ENCODE results near the gene RENBP. TPM values are rescaled to one million over a fixed set of nuclear protein-coding genes. Genes with fewer than 3 reads are reported as not detected.

Gene RENBP
- total RNA-seq, 1 donor, result 37.7 TPM

- no peak for DNase-seq (ENCODE audit: low read depth in 2 of 3, low spot score in 2 of 3)
Measured at GRCh38 chrX:153956044-153956907, 11.8 kb upstream of the RENBP start.

- no peak for DNase-seq (ENCODE audit: low read depth in 2 of 3, low spot score in 2 of 3)
Measured at GRCh38 chrX:153955228-153955732, 10.8 kb upstream of the RENBP start.

GRCh38 chrX:153954558-153955227 lies 10.2 kb upstream of the RENBP start:
- DNase-seq (ENCODE audit: low read depth in 2 of 3, low spot score in 2 of 3), result no peak

GRCh38 chrX:153953892-153954557 lies 9.6 kb upstream of the RENBP start:
- no peak for DNase-seq (ENCODE audit: low read depth in 2 of 3, low spot score in 2 of 3)

- peak in 2 of 3 donors; percentile 58 to 71 for DNase-seq (ENCODE audit: low read depth in 2 of 3, low spot score in 2 of 3)
Measured at GRCh38 chrX:153953342-153953830, 8.9 kb upstream of the RENBP start.

- DNase-seq (ENCODE audit: low read depth in 2 of 3, low spot score in 2 of 3), result no peak
Measured at GRCh38 chrX:153952373-153953026, 8.1 kb upstream of the RENBP start.

- DNase-seq (ENCODE audit: low read depth in 2 of 3, low spot score in 2 of 3), result no peak
Measured at GRCh38 chrX:153951683-153952372, 7.4 kb upstream of the RENBP start.

GRCh38 chrX:153950127-153950526 lies 5.7 kb upstream of the RENBP start:
- no peak for DNase-seq (ENCODE audit: low read depth in 2 of 3, low spot score in 2 of 3)

GRCh38 chrX:153948847-153949805 lies 4.7 kb upstream of the RENBP start:
- DNase-seq (ENCODE audit: low read depth in 2 of 3, low spot score in 2 of 3), result no peak

GRCh38 chrX:153948002-153948466 lies 3.6 kb upstream of the RENBP start:
- DNase-seq (ENCODE audit: low read depth in 2 of 3, low spot score in 2 of 3), result no peak

- peak; percentile 57 to 85 (median 76) for DNase-seq (ENCODE audit: low read depth in 2 of 3, low spot score in 2 of 3)
Measured at GRCh38 chrX:153947009-153947769, 2.7 kb upstream of the RENBP start.

- no peak for DNase-seq (ENCODE audit: low read depth in 2 of 3, low spot score in 2 of 3)
Measured at GRCh38 chrX:153945956-153946943, 1.8 kb upstream of the RENBP start.

GRCh38 chrX:153944800-153945150 lies 332 bp upstream of the RENBP start:
- no peak for DNase-seq (ENCODE audit: low read depth in 2 of 3, low spot score in 2 of 3)

- peak in 1 of 3 donors; percentile 53 for DNase-seq (ENCODE audit: low read depth in 2 of 3, low spot score in 2 of 3)
Measured at GRCh38 chrX:153941336-153942252, 2.8 kb downstream of the RENBP start.

GRCh38 chrX:153939573-153939972 lies 4.9 kb downstream of the RENBP start:
- DNase-seq (ENCODE audit: low read depth in 2 of 3, low spot score in 2 of 3), result no peak

All from hematopoietic multipotent progenitor cell (in vitro differentiated cells).